Astrocyte (in vitro differentiated cells and primary cell): ENCODE measurements around the gene PHLDA2.

Experiments
- CTCF ChIP-seq: IDR thresholded peaks from 2 replicates; pipeline ENCODE4 v1.5.1; 2011; ENCODE audit warnings: low read depth, mild to moderate bottlenecking, inconsistent platforms, low read length, moderate library complexity; ENCODE audit not compliant: insufficient read depth
- EZH2 ChIP-seq: IDR thresholded peaks from 2 replicates; pipeline ENCODE4 v1.6.1; 2012; ENCODE audit warnings: mild to moderate bottlenecking, low read length, inconsistent platforms; ENCODE audit not compliant: insufficient read depth

- TF ChIP-seq CTCF (no peak), EZH2 (no peak)
Measured at GRCh38 chr11:2933375-2934020, 4.3 kb upstream of the PHLDA2 start.
